Activated CD4-positive, alpha-beta memory T cell treated with anti-CD3 and anti-CD28 coated beads, Interleukin-2, amount 10 ng/mL, durations not matched to agents 7 days and 5 days (primary cell): ENCODE data around the gene SOX21. TPM values are rescaled to one million over a fixed set of nuclear protein-coding genes. Genes with fewer than 3 reads are reported as not detected.
A peak's percentile ranks its signal among the peaks of the same experiment; 100 is the strongest.
"Not testable (repeated sequence)": the region's sequence is repeated elsewhere in the genome, so short reads cannot be mapped to it uniquely, and the experiment has no call there.

Experiments
- CTCF ChIA-PET: fragments of 350-600 bp; sonication (Branson Sonifier 250); formaldehyde crosslinking; loops from one replicate; lab custom pipeline; 2021; ENCODE audit warnings: antibody characterized with exemption, inconsistent platforms; lab: Charles Lee
- POLR2A ChIA-PET: fragments of 350-600 bp; sonication (Branson Sonifier 250); formaldehyde crosslinking; loops from one replicate; lab custom pipeline; 2021; ENCODE audit warnings: antibody characterized with exemption; lab: Charles Lee
- DNase-seq: peaks from one replicate; pipeline ENCODE4 v3.0.0-alpha.2; 2020
- H3K27ac Mint-ChIP-seq: one replicate; pipeline ENCODE4 v1.8.0; 2021; ENCODE audit warnings: mild to moderate bottlenecking, mixed read lengths
- H3K27me3 Mint-ChIP-seq: one replicate; pipeline ENCODE4 v1.8.0; 2021; ENCODE audit warnings: mixed read lengths
- H3K36me3 Mint-ChIP-seq: one replicate; pipeline ENCODE4 v1.8.0; 2021; ENCODE audit warnings: low read depth, mixed read lengths
- H3K4me1 Mint-ChIP-seq: one replicate; pipeline ENCODE4 v1.8.0; 2021; ENCODE audit warnings: mixed read lengths
- H3K4me3 Mint-ChIP-seq: one replicate; pipeline ENCODE4 v1.8.0; 2021; ENCODE audit warnings: mild to moderate bottlenecking, mixed read lengths
- H3K9me3 Mint-ChIP-seq: one replicate; pipeline ENCODE4 v1.8.0; 2021; ENCODE audit warnings: mixed read lengths
- total RNA-seq, 2 experiments: library from RNA; stranded (reverse); gene quantifications; one replicate each; pipeline ENCODE4 v1.2.3, GENCODE V29; 2021

The SOX21 gene
- not detected for total RNA-seq

DNA sequence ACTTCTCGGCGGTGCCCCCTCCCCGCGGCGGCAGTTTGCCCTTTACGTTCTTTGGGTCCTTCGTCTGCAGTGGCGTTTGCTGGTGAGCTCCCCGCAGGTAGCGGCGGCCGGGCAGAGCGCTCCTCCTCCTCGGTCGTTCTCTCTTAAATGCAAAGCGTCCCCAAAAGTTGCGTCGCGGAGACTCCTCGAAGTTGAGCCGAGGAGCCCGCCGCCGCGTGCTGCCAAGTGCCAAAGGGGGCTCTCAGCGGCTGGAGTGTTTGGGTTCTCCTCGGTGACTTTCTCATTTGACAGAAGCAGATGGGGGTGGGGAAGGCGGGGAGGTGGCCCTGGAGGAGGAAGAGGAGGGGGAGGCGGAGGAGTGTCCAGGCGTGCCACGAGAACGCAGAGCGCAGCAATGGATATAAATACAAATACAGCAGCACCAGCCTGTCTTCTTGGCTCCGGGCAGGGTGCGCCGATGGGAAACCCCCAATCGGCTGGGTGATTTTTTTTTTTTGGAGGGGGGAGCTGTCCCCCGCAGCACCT is at the start of gene SOX21:
Gene SOX21 (minus strand): TSS at position 259 of the 525 bp plus-strand sequence. CDS start 496 bp downstream, outside the sequence.
- POLR2A ChIA-PET, result no interaction called here
- H3K9me3 Mint-ChIP-seq, result no peaks in the 10 kb centered on the region
- no peak for DNase-seq
- H3K27me3 Mint-ChIP-seq, result peaks cover 77% of the 10 kb centered on the region
- no peak within 1 kb of the TSS for H3K27ac Mint-ChIP-seq
- H3K4me1 Mint-ChIP-seq, result peaks cover 20% of the 10 kb centered on the region
- CTCF ChIA-PET, result no interaction called here
- H3K36me3 Mint-ChIP-seq, result peaks cover 3% of the 10 kb centered on the region
- H3K4me3 Mint-ChIP-seq, result peak within 1 kb of the TSS; percentile 39

DNA sequence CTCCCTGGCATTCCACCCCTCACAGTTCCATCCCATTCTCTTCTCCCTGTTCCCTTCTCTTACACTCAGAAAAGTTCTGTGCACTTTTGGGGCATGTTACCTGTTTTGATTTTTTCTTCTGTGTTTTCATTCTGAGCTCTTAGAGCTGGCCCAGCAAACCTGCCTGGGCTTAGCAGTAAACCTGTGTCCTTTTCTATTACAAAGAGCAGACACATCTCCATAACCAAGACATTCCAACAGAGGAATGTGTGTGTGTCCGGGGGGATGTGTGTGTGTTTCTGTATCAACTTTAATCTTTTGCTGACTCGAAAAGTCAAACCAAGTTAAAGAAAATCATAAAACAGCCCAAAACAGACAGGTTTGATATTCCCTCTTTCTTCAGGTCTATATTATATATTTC is 49.1 kb upstream of the SOX21 start:
- no peak overlapping the region for H3K4me3 Mint-ChIP-seq
- H3K36me3 Mint-ChIP-seq, result no peaks in the 10 kb centered on the region
- H3K9me3 Mint-ChIP-seq, result no peaks in the 10 kb centered on the region
- POLR2A ChIA-PET, result no interaction called here
- H3K4me1 Mint-ChIP-seq, result no peaks in the 10 kb centered on the region
- DNase-seq, result no peak
- H3K27me3 Mint-ChIP-seq, result peaks cover 13% of the 10 kb centered on the region
- CTCF ChIA-PET, result no interaction called here
- H3K27ac Mint-ChIP-seq, result no peak overlapping the region

DNA sequence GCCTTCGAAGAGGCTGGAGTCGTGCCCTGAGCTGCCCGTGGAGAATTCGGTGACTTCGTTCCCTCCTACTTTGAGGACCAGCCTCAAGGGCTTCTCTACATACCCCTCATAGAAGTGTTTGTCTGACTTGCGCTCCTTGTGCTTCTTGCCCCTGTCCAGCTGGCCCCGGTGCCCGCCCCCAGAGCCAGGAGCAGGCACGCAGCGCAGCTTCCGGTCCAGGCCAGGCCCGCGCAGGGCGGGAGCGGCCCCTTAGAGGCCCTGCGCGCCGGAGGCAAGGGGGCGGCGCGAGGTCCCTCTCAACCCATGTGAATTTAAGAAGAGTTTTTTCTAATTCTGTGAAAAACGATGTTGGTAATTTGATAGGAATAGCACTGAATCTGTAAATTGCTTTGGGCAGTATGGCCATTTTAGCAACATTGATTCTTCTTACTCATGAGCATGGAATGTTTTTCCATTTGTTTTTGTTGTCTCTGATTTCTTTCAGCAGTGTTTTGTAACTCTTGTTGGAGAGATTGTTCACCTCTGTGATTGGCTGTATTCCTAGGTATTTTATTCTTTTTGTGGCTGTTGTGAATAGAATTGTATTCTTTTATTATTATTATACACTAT is 46.9 kb upstream of the SOX21 start:
- Mint-ChIP-seq H3K9me3 (no peaks in the 10 kb centered on the region), H3K4me1 (no peaks in the 10 kb centered on the region), H3K27me3 (peaks cover 18% of the 10 kb centered on the region), H3K4me3 (no peak overlapping the region), H3K36me3 (no peaks in the 10 kb centered on the region), H3K27ac (no peak overlapping the region)
- ChIA-PET POLR2A (no interaction called here), CTCF (no interaction called here)
- DNase-seq, result no peak

DNA sequence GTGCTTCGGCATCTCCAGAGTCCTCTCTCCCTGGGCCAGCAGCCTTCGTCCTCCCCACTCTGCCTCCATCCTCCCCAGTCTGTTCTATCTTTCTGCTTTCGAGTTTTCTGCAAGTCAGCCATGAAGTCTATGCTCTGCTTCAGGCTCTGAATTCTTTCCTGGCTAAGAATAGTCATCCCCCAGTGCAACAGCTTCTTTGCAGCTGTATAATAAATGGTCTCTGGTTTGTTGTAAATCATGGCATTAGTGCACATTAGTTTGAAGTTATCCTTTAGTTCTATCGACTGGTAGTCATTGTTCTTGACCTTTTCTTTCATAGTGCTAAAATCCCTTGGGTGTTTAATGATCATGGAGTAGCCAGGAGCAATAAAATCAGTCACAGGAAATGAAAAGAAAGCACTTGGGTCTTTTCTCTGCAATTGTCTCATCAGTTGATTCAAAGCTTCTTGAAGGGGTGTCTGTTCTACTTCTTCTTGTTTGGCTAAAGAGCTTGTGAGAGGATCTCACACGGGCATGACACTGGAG is 46.2 kb upstream of the SOX21 start:
- no peaks in the 10 kb centered on the region for H3K9me3 Mint-ChIP-seq
- H3K36me3 Mint-ChIP-seq, result no peaks in the 10 kb centered on the region
- ChIA-PET CTCF (no interaction called here), POLR2A (no interaction called here)
- H3K27ac Mint-ChIP-seq, result no peak overlapping the region
- no peak for DNase-seq
- H3K4me3 Mint-ChIP-seq, result no peak overlapping the region
- H3K4me1 Mint-ChIP-seq, result no peaks in the 10 kb centered on the region
- peaks cover 18% of the 10 kb centered on the region for H3K27me3 Mint-ChIP-seq

DNA sequence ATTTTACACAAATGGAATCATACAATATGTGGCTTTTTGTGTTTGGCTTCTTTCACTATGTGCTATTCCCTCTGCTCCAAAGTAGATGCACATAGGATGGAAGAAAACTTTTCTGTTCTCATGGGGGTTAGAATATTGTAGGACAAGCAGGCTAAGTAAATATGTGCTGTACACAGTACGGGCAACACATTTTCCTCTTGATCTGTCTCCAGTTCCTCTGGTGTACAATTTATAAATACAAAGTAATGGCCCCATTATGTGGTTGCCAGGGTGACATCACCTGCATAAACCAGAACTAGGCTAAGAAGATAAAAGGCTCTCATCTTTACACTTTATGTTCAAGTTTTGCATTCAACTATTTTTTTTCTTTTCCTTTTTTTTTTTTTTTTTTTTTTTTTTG is 41.0 kb upstream of the SOX21 start:
- Mint-ChIP-seq H3K4me1 (no peaks in the 10 kb centered on the region), H3K27ac (no peak overlapping the region)

DNA sequence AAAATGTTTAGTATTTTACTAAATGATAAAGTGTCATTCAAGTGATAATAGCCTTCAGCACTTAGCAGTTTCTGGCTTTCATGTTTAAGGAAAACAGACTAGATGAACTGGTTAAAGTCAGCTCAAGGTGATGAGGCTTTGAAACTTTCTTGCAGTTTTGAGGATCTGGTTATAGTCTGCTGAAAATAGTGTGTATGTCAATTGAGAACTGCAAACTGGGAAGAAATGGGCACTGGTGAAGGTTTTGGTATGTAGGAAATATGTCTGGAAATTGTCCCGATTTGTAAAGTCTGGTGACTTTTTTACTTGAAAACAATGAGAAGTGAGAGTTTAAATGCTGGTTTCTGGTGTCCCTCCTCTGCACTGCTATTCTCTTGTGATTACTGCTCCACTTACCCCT is 36.8 kb upstream of the SOX21 start:
- H3K36me3 Mint-ChIP-seq, result no peaks in the 10 kb centered on the region
- H3K27ac Mint-ChIP-seq, result no peak overlapping the region
- no peak overlapping the region for H3K4me3 Mint-ChIP-seq
- ChIA-PET CTCF (no interaction called here), POLR2A (no interaction called here)
- no peaks in the 10 kb centered on the region for H3K9me3 Mint-ChIP-seq
- peaks cover 7% of the 10 kb centered on the region for H3K27me3 Mint-ChIP-seq
- no peak for DNase-seq
- no peaks in the 10 kb centered on the region for H3K4me1 Mint-ChIP-seq

More for the DNA sequence above, 41.0 kb upstream of the SOX21 start:
- ChIA-PET CTCF (no interaction called here), POLR2A (no interaction called here)
- no peak overlapping the region for H3K4me3 Mint-ChIP-seq
- no peaks in the 10 kb centered on the region for H3K9me3 Mint-ChIP-seq
- H3K27me3 Mint-ChIP-seq, result peaks cover 15% of the 10 kb centered on the region
- no peak for DNase-seq
- H3K36me3 Mint-ChIP-seq, result no peaks in the 10 kb centered on the region

DNA sequence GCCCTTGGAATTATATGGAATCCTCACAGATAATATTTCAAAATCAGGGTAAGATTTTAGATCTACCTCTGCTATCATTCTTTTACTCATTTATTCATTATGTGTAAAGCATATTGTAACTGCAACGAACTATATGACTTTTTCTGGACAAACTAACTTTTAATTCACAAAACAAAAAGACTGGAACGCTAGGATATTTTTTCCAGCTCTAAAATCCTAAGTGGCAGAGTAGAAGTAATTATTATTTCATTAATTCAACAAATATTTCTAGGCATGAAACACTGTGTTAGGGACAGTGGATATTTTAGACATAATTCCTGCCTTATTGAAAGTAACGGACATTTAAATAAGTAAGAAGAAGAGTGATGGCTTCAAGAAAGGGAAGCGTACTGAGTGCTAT is 26.9 kb upstream of the SOX21 start:
- H3K27ac Mint-ChIP-seq, result no peak overlapping the region
- POLR2A ChIA-PET, result no interaction called here
- H3K27me3 Mint-ChIP-seq, result peaks cover 3% of the 10 kb centered on the region
- H3K4me1 Mint-ChIP-seq, result no peaks in the 10 kb centered on the region
- CTCF ChIA-PET, result no interaction called here
- H3K9me3 Mint-ChIP-seq, result no peaks in the 10 kb centered on the region
- no peaks in the 10 kb centered on the region for H3K36me3 Mint-ChIP-seq
- no peak overlapping the region for H3K4me3 Mint-ChIP-seq
- DNase-seq, result no peak

DNA sequence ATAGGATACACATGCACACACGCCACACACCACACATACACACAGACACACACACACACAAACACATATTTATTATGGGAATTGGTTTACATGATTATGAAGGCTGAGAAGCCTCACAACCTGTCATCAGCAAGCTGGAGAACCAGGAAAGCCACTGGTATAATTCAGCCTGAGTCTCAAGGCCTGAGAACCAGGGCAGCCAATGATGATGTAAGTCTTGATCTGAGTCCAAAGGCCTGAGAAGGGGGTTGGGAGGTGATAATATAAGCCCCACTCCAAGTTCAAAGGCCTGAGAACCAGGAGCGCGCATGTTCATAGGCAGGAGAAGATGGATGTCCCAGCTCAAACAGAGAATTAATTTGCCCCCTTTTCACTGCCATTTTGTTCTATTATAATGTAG is 18.7 kb upstream of the SOX21 start:
- Mint-ChIP-seq H3K9me3 (peaks cover 2% of the 10 kb centered on the region), H3K4me3 (no peak overlapping the region), H3K36me3 (no peaks in the 10 kb centered on the region), H3K27me3 (no peaks in the 10 kb centered on the region), H3K4me1 (no peaks in the 10 kb centered on the region), H3K27ac (no peak overlapping the region)
- ChIA-PET POLR2A (no interaction called here), CTCF (no interaction called here)
- no peak for DNase-seq

DNA sequence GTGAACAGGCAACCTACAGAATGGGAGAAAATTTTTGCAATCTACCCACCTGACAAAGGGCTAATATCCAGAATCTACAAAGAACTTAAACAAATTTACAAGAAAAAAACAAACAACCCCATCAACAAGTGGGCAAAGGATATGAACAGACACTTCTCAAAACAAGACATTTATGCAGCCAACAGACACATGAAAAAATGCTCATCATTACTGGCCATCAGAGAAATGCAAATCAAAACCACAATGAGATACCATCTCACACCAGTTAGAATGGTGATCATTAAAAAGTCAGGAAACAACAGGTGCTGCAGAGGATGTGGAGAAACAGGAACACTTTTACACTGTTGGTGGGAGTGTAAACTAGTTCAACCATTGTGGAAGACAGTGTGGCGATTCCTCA is 17.6 kb upstream of the SOX21 start:
- CTCF ChIA-PET, DNase-seq, H3K4me1 Mint-ChIP-seq, H3K27ac Mint-ChIP-seq, POLR2A ChIA-PET, H3K36me3 Mint-ChIP-seq, H3K27me3 Mint-ChIP-seq, H3K4me3 Mint-ChIP-seq, H3K9me3 Mint-ChIP-seq: not testable (repeated sequence)

DNA sequence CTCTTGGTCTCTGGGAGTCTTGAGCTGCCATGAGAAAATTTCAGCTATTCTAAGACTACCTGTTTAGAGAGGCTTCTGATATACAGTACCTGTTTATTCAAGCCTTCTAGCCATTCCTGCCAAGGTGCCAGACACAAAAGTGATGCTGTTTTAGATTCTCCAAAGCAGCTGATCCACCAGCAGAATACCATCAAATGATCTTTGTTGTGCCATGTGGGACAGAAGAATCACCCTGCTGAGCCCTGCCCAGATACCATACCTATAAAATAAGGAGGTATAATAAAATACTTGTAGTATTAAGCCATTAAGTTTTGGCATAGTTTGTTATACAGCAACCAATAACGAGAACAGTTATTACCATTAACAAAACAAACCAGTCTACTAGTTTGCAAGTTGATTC is 14.1 kb upstream of the SOX21 start:
- H3K36me3 Mint-ChIP-seq, result no peaks in the 10 kb centered on the region
- CTCF ChIA-PET, result interaction anchor here (1.1 kb wide), 1 partner anchor 15 kb away, joined by 4 read pairs; no protein-coding TSS in a partner anchor
- POLR2A ChIA-PET, result no interaction called here

DNA sequence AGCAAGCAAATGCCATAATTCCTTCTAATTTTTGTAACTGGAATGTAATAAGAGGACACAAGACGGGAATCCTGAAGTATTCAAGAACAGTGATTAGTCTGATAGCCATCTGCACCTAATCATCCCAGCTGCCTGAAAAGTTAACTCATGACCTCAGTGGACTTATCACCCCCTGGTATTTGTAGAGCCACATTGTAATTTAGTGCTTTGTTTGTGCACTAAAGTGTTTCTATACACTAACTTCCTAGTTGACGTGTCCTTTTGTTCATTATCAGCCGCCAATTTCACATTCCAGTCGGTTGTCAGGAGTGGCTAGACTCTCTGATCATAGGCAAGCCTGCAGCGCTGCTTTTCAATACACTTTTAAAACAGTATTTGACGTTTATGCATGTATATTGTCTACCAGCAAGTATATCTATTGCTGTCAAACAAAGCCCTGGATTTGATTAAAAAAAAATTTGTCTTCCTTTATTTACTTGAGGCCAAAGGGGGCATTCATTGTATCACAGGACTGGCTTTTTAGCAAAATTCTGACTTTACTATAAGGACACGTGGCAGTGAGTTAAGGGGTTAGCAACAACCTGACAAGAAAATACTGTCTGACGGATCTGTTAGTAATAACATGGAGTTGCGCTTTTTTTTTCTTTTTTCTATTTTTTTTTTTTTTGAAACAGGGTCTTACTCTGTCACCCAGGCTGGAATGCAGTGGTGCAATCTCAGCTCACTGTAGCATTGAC is 10.4 kb upstream of the SOX21 start:
- Mint-ChIP-seq H3K36me3 (no peaks in the 10 kb centered on the region), H3K4me1 (no peaks in the 10 kb centered on the region), H3K27me3 (peaks cover 7% of the 10 kb centered on the region), H3K9me3 (no peaks in the 10 kb centered on the region), H3K4me3 (no peak overlapping the region), H3K27ac (no peak overlapping the region)
- ChIA-PET CTCF (no interaction called here), POLR2A (no interaction called here)
- DNase-seq, result no peak

More for the DNA sequence above, 14.1 kb upstream of the SOX21 start:
- Mint-ChIP-seq H3K9me3 (peaks cover 2% of the 10 kb centered on the region), H3K27ac (no peak overlapping the region), H3K4me3 (no peak overlapping the region), H3K4me1 (no peaks in the 10 kb centered on the region), H3K27me3 (peaks cover 2% of the 10 kb centered on the region)
- no peak for DNase-seq

DNA sequence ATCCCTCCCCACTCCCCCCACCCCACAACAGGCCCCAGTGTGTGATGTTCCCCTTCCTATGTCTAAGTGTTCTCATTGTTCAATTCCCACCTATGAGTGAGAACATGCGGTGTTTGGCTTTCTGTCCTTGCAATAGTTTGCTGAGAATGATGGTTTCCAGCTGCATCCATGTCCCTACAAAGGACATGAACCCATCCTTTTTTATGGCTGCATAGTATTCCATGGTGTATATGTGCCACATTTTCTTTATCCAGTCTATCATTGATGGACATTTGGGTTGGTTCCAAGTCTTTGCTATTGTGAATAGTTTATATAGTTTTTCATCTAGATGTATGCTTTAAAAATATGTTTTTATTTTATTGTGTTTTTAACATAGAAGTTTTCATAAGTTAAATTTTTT is 6.4 kb upstream of the SOX21 start:
- CTCF ChIA-PET, H3K4me1 Mint-ChIP-seq, POLR2A ChIA-PET, DNase-seq, H3K4me3 Mint-ChIP-seq, H3K9me3 Mint-ChIP-seq, H3K27ac Mint-ChIP-seq, H3K36me3 Mint-ChIP-seq: not testable (repeated sequence)
- peaks cover 42% of the 10 kb centered on the region for H3K27me3 Mint-ChIP-seq

DNA sequence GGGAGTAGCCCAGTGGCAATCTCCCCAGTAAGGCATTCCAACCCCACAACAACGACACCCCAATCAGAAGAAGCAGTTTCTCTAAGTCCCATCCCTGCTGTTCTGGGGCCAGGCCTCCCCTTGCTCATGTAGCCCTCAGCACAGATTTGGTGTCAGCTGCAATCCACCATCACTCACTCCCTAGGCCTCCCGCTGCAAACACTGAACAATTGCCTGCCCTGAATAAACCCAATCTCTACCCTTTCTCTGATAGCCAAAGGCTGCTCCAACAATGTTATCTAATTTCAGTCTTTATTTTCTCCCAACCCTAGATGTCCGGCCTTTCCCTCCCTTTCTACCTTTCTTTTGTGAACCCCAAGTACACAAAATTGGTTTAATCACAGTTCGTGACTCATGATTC is 5.6 kb upstream of the SOX21 start:
- H3K9me3 Mint-ChIP-seq, result no peaks in the 10 kb centered on the region
- no peak overlapping the region for H3K27ac Mint-ChIP-seq
- CTCF ChIA-PET, result no interaction called here
- peaks cover 45% of the 10 kb centered on the region for H3K27me3 Mint-ChIP-seq
- no peak for DNase-seq
- no peaks in the 10 kb centered on the region for H3K4me1 Mint-ChIP-seq
- POLR2A ChIA-PET, result no interaction called here
- H3K36me3 Mint-ChIP-seq, result no peaks in the 10 kb centered on the region
- no peak overlapping the region for H3K4me3 Mint-ChIP-seq
